Measurements from ENCODE around the gene ACOXL. TPM values are rescaled to one million over a fixed set of nuclear protein-coding genes. Genes with fewer than 3 reads are reported as not detected.
A peak's percentile ranks its signal among the peaks of the same experiment; 100 is the strongest.

The ACOXL gene
- total and polyA plus RNA-seq, 9 of the 15 experiments (the other 6 are each of a cell fraction or from before 2014, with no cell fraction given) = 0.31 to 0.56 TPM; not detected in 7

GRCh38 chr2:111121828-111122630 lies 389.7 kb downstream of the ACOXL start (continued):
- TF ChIP-seq ZBTB40 (IDR thresholded peaks at IDR 0.05) = 0 out of 2 replicates have a peak, but pooled peaks have one; percentile 20
- no peak for TF ChIP-seq ZBTB40 (CRISPR knock-in tag; IDR thresholded peaks at IDR 0.05)
- TF ChIP-seq ZNF639 (CRISPR knock-in tag; conservative IDR thresholded peaks at IDR 0.05 in 1 of 2, IDR thresholded peaks at IDR 0.05 in 1 of 2) = peak in 1 of 2 experiments; percentile 74; a peak in 2 of 4 replicates
- peak; percentile 18; the same call in 1 of the 2 replicates for TF ChIP-seq MTA3 (IDR thresholded peaks at IDR 0.05; ENCODE audit: borderline replicate concordance)
- TF ChIP-seq SPI1 (IDR thresholded peaks at IDR 0.05; ENCODE audit: borderline replicate concordance, low read depth, low read length) = peak; percentile 60; the same call in 1 of the 2 replicates
- TF ChIP-seq VEZF1 (CRISPR knock-in tag; IDR thresholded peaks at IDR 0.05) = peak; percentile 58
- TF ChIP-seq E2F6 (IDR thresholded peaks at IDR 0.05; ENCODE audit: borderline replicate concordance in 1 of 2, extremely low read depth in 1 of 2, insufficient read depth in 1 of 2, insufficient read length in 1 of 2, low read depth in 1 of 2, low read length in 1 of 2, poor library complexity in 1 of 2, severe bottlenecking in 1 of 2) = peak in 1 of 2 experiments; percentile 88
- TF ChIP-seq ETV1 (tag; conservative IDR thresholded peaks at IDR 0.05; ENCODE audit: low read depth) = no peak
- no peak for TF ChIP-seq FOSL1 (tag; conservative IDR thresholded peaks at IDR 0.05)
- 0 out of 2 replicates have a peak, but pooled peaks have one; percentile 21 for TF ChIP-seq TCF7 (IDR thresholded peaks at IDR 0.05; ENCODE audit: borderline replicate concordance)
- TF ChIP-seq ARHGAP35 (IDR thresholded peaks at IDR 0.05; ENCODE audit: partially characterized antibody) = peak; percentile 29

Measured in K562 (cell line).